Sigmoid colon (tissue), 7 donors: Measurements from ENCODE around the gene STAT4. TPM values are rescaled to one million over a fixed set of nuclear protein-coding genes. Genes with fewer than 3 reads are reported as not detected.

Experiments
- DNase-seq: peaks from one replicate; pipeline ENCODE4 v3.0.0-alpha.2; 2019
- H3K27ac ChIP-seq, 4 donors: fragments of 200-600 bp; sonication (generic); one replicate each; pipeline ENCODE4 v1.5.1; 2016 to 2019; ENCODE audit warnings: mild to moderate bottlenecking in 1 of 4
- H3K27me3 ChIP-seq, 3 donors: fragments of 200-600 bp; sonication (generic); one replicate each; pipeline ENCODE4 v1.5.1; 2019; ENCODE audit warnings: mild to moderate bottlenecking in 1 of 3
- H3K36me3 ChIP-seq, 4 donors: fragments of 200-600 bp; sonication (generic); one replicate each; pipeline ENCODE4 v1.5.1; 2016 to 2019
- H3K4me1 ChIP-seq, 4 donors: fragments of 200-600 bp; sonication (generic); one replicate each; pipeline ENCODE4 v1.5.1; 2017 to 2019
- H3K4me3 ChIP-seq, 4 donors: fragments of 200-600 bp; sonication (generic); one replicate each; pipeline ENCODE4 v1.5.1; 2017 to 2019; ENCODE audit warnings: mild to moderate bottlenecking in 2 of 4, moderate library complexity in 1 of 4
- H3K9me3 ChIP-seq, 4 donors: fragments of 200-600 bp in 3 of 4; sonication (generic) in 3 of 4; one replicate each; pipeline versions ENCODE4 v1.5.1 to v1.6.1; 2013 to 2019
- CTCF ChIP-seq, 4 experiments: fragments of 450-650 bp in 3 of 4; fragments of 200-600 bp in 1 of 4; IDR thresholded peaks; one replicate each; pipeline ENCODE4 v1.5.1; 2016 to 2019; ENCODE audit warnings: antibody characterized with exemption in 4 of 4, mild to moderate bottlenecking in 3 of 4, moderate library complexity in 2 of 4
- EP300 ChIP-seq, 4 donors: sonication (generic); formaldehyde crosslinking; IDR thresholded peaks; one replicate each; pipeline ENCODE4 v1.6.1; 2017; ENCODE audit warnings: antibody characterized with exemption in 4 of 4
- POLR2A ChIP-seq, 2 donors: fragments of 450-650 bp; IDR thresholded peaks; one replicate each; pipeline ENCODE4 v1.6.1; 2016; ENCODE audit warnings: antibody characterized with exemption in 2 of 2, mild to moderate bottlenecking in 2 of 2, moderate library complexity in 2 of 2
- POLR2AphosphoS5 ChIP-seq, 4 donors: sonication (generic); formaldehyde crosslinking; IDR thresholded peaks; one replicate each; pipeline ENCODE4 v1.6.1; 2017; ENCODE audit warnings: antibody characterized with exemption in 4 of 4
- WGBS, 2 donors: extraction: QIAGEN DNeasy Blood & Tissue Kit; methylation state at CpG; one replicate each; pipeline ENCODE4 v1.1.7; 2013; 5-methylcytosine and 5-hydroxymethylcytosine counted together
- intact Hi-C: fragments of 100-400 bp; cut with DNase I; formaldehyde crosslinking; loops from one replicate; pipeline ENCODE4 v1.15.1; 2023
- polyA plus RNA-seq, 3 donors: library from polyadenylated mRNA; stranded (reverse); fragments of 200-250 nt; gene quantifications; one replicate each; pipeline ENCODE4 v1.2.3, GENCODE V29; 2013
- total RNA-seq, 4 donors: library from RNA; depleted of rRNA; stranded (reverse); fragments of >200 nt; gene quantifications; one replicate each; pipeline ENCODE4 v1.1.0, GENCODE V29; 2016
- donor health status: healthy with polysubstance abuse.
- donor health status: Bipolar disorder and iron deficiency.
- donor health status: healthy.

The STAT4 gene
- total and polyA plus RNA-seq, 7 donors, result 0.46 to 4.6 (median 0.70) TPM; not detected in 1

- 90 to 94% methylated on average over 3 of the region's 3 CpGs for WGBS, 2 donors
- intact Hi-C loops, result no loop called here
- no peaks in the 10 kb centered on the region for H3K4me1 ChIP-seq
These were observed 83.9 kb downstream of the STAT4 start for GRCh38 chr2:191066919-191067233.

GRCh38 chr2:191066197-191066918 is 84.4 kb downstream of the STAT4 start:
- peak overlapping the region in 2 of 4 donors; percentile 5 to 16 for H3K27ac ChIP-seq
- no peaks in the 10 kb centered on the region for H3K4me1 ChIP-seq
- no peak for DNase-seq
- WGBS, 2 donors, result 32 to 53% methylated on average over 4 of the region's 4 CpGs
- no peaks in the 10 kb centered on the region for H3K36me3 ChIP-seq
- intact Hi-C loops, result no loop called here
- TF ChIP-seq EP300 (IDR thresholded peaks at IDR 0.05) (no peak), CTCF (IDR thresholded peaks at IDR 0.05) (no peak), POLR2AphosphoS5 (IDR thresholded peaks at IDR 0.05) (no peak), POLR2A (IDR thresholded peaks at IDR 0.05) (no peak)
- H3K27me3 ChIP-seq, result no peaks in the 10 kb centered on the region
- H3K4me3 ChIP-seq, result no peak overlapping the region
- no peaks in the 10 kb centered on the region for H3K9me3 ChIP-seq

More at GRCh38 chr2:191066919-191067233, 83.9 kb downstream of the STAT4 start:
- no peak for DNase-seq
- H3K9me3 ChIP-seq, result no peaks in the 10 kb centered on the region
- H3K27ac ChIP-seq, result no peak overlapping the region
- TF ChIP-seq EP300 (IDR thresholded peaks at IDR 0.05), result no peak
- TF ChIP-seq POLR2A (IDR thresholded peaks at IDR 0.05), result no peak
- TF ChIP-seq POLR2AphosphoS5 (IDR thresholded peaks at IDR 0.05), result no peak
- no peak for TF ChIP-seq CTCF (IDR thresholded peaks at IDR 0.05)
- no peak overlapping the region for H3K4me3 ChIP-seq
- H3K36me3 ChIP-seq, result no peaks in the 10 kb centered on the region
- H3K27me3 ChIP-seq, result no peaks in the 10 kb centered on the region

GRCh38 chr2:191065785-191066184 is 85.0 kb downstream of the STAT4 start:
- Histone ChIP-seq H3K27me3 (no peaks in the 10 kb centered on the region), H3K27ac (no peak overlapping the region), H3K4me1 (no peaks in the 10 kb centered on the region), H3K36me3 (no peaks in the 10 kb centered on the region), H3K9me3 (no peaks in the 10 kb centered on the region), H3K4me3 (no peak overlapping the region)
- 55 to 82% methylated on average over 2 of the region's 2 CpGs for WGBS, 2 donors
- no peak for DNase-seq
- TF ChIP-seq EP300 (IDR thresholded peaks at IDR 0.05) (no peak), CTCF (IDR thresholded peaks at IDR 0.05) (no peak), POLR2A (IDR thresholded peaks at IDR 0.05) (no peak), POLR2AphosphoS5 (IDR thresholded peaks at IDR 0.05) (no peak)
- intact Hi-C loops, result no loop called here

GRCh38 chr2:191064590-191064989 is 86.2 kb downstream of the STAT4 start:
- no peak overlapping the region for H3K27ac ChIP-seq
- TF ChIP-seq EP300 (IDR thresholded peaks at IDR 0.05) (no peak), POLR2AphosphoS5 (IDR thresholded peaks at IDR 0.05) (no peak)
- H3K27me3 ChIP-seq, result no peaks in the 10 kb centered on the region
- DNase-seq, result no peak
- H3K36me3 ChIP-seq, result no peaks in the 10 kb centered on the region
- H3K4me3 ChIP-seq, result no peak overlapping the region
- intact Hi-C loops, result no loop called here
- no peaks in the 10 kb centered on the region for H3K9me3 ChIP-seq
- no peaks in the 10 kb centered on the region for H3K4me1 ChIP-seq
- WGBS, 2 donors, result 56 to 87% methylated on average over 9 of the region's 9 CpGs

- TF ChIP-seq EP300 (IDR thresholded peaks at IDR 0.05), result no peak
- TF ChIP-seq CTCF (IDR thresholded peaks at IDR 0.05), result no peak
- no peak for TF ChIP-seq POLR2AphosphoS5 (IDR thresholded peaks at IDR 0.05)
- TF ChIP-seq POLR2A (IDR thresholded peaks at IDR 0.05), result no peak
- DNase-seq, result no peak
- no peaks in the 10 kb centered on the region for H3K4me1 ChIP-seq
- H3K27me3 ChIP-seq, result no peaks in the 10 kb centered on the region
- no peaks in the 10 kb centered on the region for H3K36me3 ChIP-seq
- intact Hi-C loops, result no loop called here
- no peak overlapping the region for H3K27ac ChIP-seq
- H3K9me3 ChIP-seq, result no peaks in the 10 kb centered on the region
- whole genome bisulfite sequencing, 2 donors, result 88 to 94% methylated on average over 1 of the region's 1 CpG
- no peak overlapping the region for H3K4me3 ChIP-seq
These were observed 87.2 kb downstream of the STAT4 start for GRCh38 chr2:191063584-191063983.
